ENCODE results near the gene GNAL.

Gene GNAL

DNA sequence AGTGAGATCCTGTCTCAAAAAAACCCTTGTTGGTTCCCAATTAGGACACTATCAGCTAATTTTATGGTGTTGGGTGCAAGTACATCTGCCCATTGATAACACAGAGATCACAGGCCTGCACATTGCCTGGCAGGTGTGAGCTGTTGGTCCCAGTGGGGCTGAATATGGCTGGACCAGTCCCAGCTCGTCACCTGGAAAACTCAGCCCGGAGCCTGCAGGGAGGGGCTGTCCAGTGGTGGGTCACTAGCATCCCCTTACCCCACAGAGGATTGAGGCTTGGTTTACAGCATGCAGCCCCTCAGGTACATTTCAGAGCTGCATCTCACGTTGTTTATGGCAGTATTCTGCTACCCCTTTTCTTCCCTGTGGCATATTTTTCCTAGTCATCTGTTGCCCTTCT is 121.3 kb downstream of the GNAL start (continued):
- no peak for TF ChIP-seq ZNF146 (tag by site-specific recombination; IDR thresholded peaks at IDR 0.05)
- no peak for TF ChIP-seq ZNF335 (tag by site-specific recombination; conservative IDR thresholded peaks at IDR 0.05)

DNA sequence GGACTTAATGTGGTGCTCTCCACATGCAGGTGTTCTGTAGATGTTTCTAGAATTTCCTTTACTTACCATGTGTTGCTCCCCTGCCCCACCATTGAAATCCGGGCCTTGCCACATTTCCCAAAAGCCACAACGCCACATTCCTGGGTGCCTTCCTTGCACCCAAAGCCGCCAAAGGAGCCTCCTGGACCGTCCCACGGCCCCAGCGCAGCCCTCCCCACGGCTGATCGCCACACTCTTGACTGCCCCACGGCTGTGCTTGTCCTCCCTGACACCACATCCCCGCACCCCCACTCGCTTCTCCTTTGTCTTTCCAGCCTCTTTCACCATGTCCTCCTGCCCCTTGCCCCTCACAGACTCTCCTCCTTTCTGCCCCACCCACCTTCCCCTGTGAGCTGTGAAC is 121.9 kb downstream of the GNAL start:
- ChIA-PET POLR2A (no interaction called here), CTCF (interaction anchor here (0.6 to 2.1 kb wide), 2 partner anchors 9 to 78 kb away, joined by 3 to 5 read pairs; no protein-coding TSS in a partner anchor)
- no peak for TF ChIP-seq PATZ1 (tag by site-specific recombination; IDR thresholded peaks at IDR 0.05)
- TF ChIP-seq ZNF701 (tag by site-specific recombination; IDR thresholded peaks at IDR 0.05), result no peak
- no peak for TF ChIP-seq ZNF157 (tag by site-specific recombination; IDR thresholded peaks at IDR 0.05)
- no peak for TF ChIP-seq ZNF560 (tag by site-specific recombination; IDR thresholded peaks at IDR 0.05; ENCODE audit: borderline replicate concordance)
- TF ChIP-seq ZNF585B (tag by site-specific recombination; IDR thresholded peaks at IDR 0.05), result no peak
- TF ChIP-seq ZBTB17 (tag by site-specific recombination; IDR thresholded peaks at IDR 0.05), result no peak
- no peak for TF ChIP-seq ZBTB1 (tag by site-specific recombination; IDR thresholded peaks at IDR 0.05)
- no peak for TF ChIP-seq HOXC10 (CRISPR knock-in tag; IDR thresholded peaks at IDR 0.05)
- Histone ChIP-seq H3K4me1 (ENCODE audit: control insufficient read depth, insufficient read depth, low read length) (peaks cover under 1% of the 10 kb centered on the region; the same call in 1 of the 2 replicates), H3K9me3 (ENCODE audit: control insufficient read depth, insufficient read depth, low read depth, low read length) (no peaks in the 10 kb centered on the region), H3K27ac (ENCODE audit: extremely low read depth, low read depth, low read length) (no peak overlapping the region), H3K4me3 (ENCODE audit: low read depth, low read length) (no peak overlapping the region), H3K36me3 (ENCODE audit: control insufficient read depth in 2 of 2, insufficient read depth in 1 of 2, low read length in 2 of 2) (no peaks in the 10 kb centered on the region)

GRCh38 chr18:11817229-11817628 is 128.2 kb downstream of the GNAL start:
- H3K4me3 ChIP-seq (ENCODE audit: low read depth, low read length), result no peak overlapping the region
- no peak for TF ChIP-seq ZNF792 (tag by site-specific recombination; IDR thresholded peaks at IDR 0.05)
- no peak for TF ChIP-seq YY2 (tag by site-specific recombination; IDR thresholded peaks at IDR 0.05)
- no peak for TF ChIP-seq ZNF530 (tag by site-specific recombination; IDR thresholded peaks at IDR 0.05; ENCODE audit: low read depth)
- TF ChIP-seq ZBTB44 (tag by site-specific recombination; IDR thresholded peaks at IDR 0.05), result no peak
- TF ChIP-seq WT1 (tag by site-specific recombination; IDR thresholded peaks at IDR 0.05), result no peak
- no peak for TF ChIP-seq ZNF610 (tag by site-specific recombination; IDR thresholded peaks at IDR 0.05; ENCODE audit: borderline replicate concordance)
- TF ChIP-seq ZNF623 (tag by site-specific recombination; IDR thresholded peaks at IDR 0.05), result no peak
- ChIA-PET POLR2A (no interaction called here), CTCF (no interaction called here)
- no peaks in the 10 kb centered on the region for H3K36me3 ChIP-seq (ENCODE audit: control insufficient read depth in 2 of 2, insufficient read depth in 1 of 2, low read length in 2 of 2)
- H3K4me1 ChIP-seq (ENCODE audit: control insufficient read depth, insufficient read depth, low read length), result no peaks in the 10 kb centered on the region
- no peak overlapping the region for H3K27ac ChIP-seq (ENCODE audit: extremely low read depth, low read depth, low read length)
- H3K9me3 ChIP-seq (ENCODE audit: control insufficient read depth, insufficient read depth, low read depth, low read length), result no peaks in the 10 kb centered on the region

- POLR2A ChIA-PET, result interaction anchor here (0.6 kb wide), 1 partner anchor 24 kb away, joined by 3 read pairs; no protein-coding TSS in a partner anchor
- no peak overlapping the region for H3K27ac ChIP-seq (ENCODE audit: extremely low read depth, low read depth, low read length)
- no peak for TF ChIP-seq ZNF623 (tag by site-specific recombination; IDR thresholded peaks at IDR 0.05)
- no peak for TF ChIP-seq REPIN1 (tag by site-specific recombination; IDR thresholded peaks at IDR 0.05; ENCODE audit: low read depth)
- TF ChIP-seq YY2 (tag by site-specific recombination; IDR thresholded peaks at IDR 0.05), result no peak
- H3K9me3 ChIP-seq (ENCODE audit: control insufficient read depth, insufficient read depth, low read depth, low read length), result no peaks in the 10 kb centered on the region
- H3K4me3 ChIP-seq (ENCODE audit: low read depth, low read length), result no peak overlapping the region
- no peaks in the 10 kb centered on the region for H3K36me3 ChIP-seq (ENCODE audit: control insufficient read depth in 2 of 2, insufficient read depth in 1 of 2, low read length in 2 of 2)
- CTCF ChIA-PET, result interaction anchor here (0.7 kb wide), 1 partner anchor 47 kb away, joined by 3 read pairs; no protein-coding TSS in a partner anchor
- H3K4me1 ChIP-seq (ENCODE audit: control insufficient read depth, insufficient read depth, low read length), result no peaks in the 10 kb centered on the region
These were observed 129.6 kb downstream of the GNAL start for GRCh38 chr18:11818486-11819203.

Data from HEK293 (cell line).